ENCODE data around the gene JAG2.

DNA sequence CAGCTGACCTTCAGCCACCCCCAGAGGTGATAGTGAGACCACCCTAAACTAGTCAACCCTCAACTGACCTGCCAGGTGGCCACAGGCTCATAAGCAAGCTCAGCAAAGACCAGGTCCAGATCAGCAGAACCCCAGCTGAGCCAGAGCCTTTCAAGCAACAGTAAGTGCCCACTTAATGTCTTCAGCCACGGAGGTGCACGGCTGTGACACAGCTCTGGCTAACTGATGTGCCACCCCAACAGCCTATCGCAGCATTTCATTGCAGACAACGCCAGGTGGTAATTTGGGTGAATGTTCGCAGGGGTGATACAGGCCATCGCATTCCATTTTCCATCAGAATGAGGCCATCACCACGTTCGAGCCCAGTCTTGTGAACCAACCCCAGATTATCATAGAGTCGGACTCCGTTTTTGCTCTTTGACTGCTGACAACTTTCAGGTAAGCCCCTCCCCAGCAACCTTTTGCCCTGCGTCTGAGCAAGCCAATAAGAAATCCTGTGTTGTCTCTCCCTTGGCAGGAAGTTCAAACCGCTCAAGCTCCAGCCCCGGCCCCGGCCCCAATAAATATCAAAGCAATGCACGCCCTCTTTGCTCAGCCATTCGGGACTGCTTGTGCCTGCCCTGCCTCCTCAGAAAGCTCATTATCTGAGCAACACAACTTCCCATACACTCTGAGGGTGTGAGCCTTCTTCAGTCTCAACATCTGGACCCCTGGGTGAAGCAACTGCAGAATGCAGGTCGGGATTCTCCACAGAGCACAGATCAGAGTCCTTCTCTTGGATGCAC lies 44.4 kb downstream of the JAG2 start:
- no peak for TF ChIP-seq YY1 (IDR thresholded peaks at IDR 0.05; ENCODE audit: insufficient read depth, insufficient read length)
- TF ChIP-seq ZNF274 (IDR thresholded peaks at IDR 0.05; ENCODE audit: low read depth, low read length) = no peak
